Glutamatergic neuron (in vitro differentiated cells): Measurements from ENCODE around the gene WDR49. TPM values are rescaled to one million over a fixed set of nuclear protein-coding genes. Genes with fewer than 3 reads are reported as not detected.

Experiments used
- DNase-seq: peaks from one replicate; pipeline ENCODE4 v3.0.0; 2022
- H3K27ac Mint-ChIP-seq: one replicate; pipeline ENCODE4 v1.8.0; 2020; ENCODE audit warnings: mild to moderate bottlenecking, mixed read lengths, inconsistent platforms; ENCODE audit not compliant: unreplicated experiment
- H3K27me3 Mint-ChIP-seq: one replicate; pipeline ENCODE4 v1.8.0; 2020; ENCODE audit warnings: mild to moderate bottlenecking, moderate library complexity, mixed read lengths, inconsistent platforms; ENCODE audit not compliant: unreplicated experiment
- H3K36me3 Mint-ChIP-seq: one replicate; pipeline ENCODE4 v1.8.0; 2020; ENCODE audit warnings: mild to moderate bottlenecking, mixed read lengths, inconsistent platforms; ENCODE audit not compliant: unreplicated experiment
- H3K4me1 Mint-ChIP-seq: one replicate; pipeline ENCODE4 v1.8.0; 2020; ENCODE audit warnings: mild to moderate bottlenecking, low read depth, mixed read lengths, inconsistent platforms; ENCODE audit not compliant: unreplicated experiment
- H3K4me3 Mint-ChIP-seq: one replicate; pipeline ENCODE4 v1.8.0; 2020; ENCODE audit warnings: mild to moderate bottlenecking, mixed read lengths, inconsistent platforms; ENCODE audit not compliant: unreplicated experiment
- H3K9me3 Mint-ChIP-seq: one replicate; pipeline ENCODE4 v1.8.0; 2020; ENCODE audit warnings: mild to moderate bottlenecking, moderate library complexity, mixed read lengths, inconsistent platforms; ENCODE audit not compliant: unreplicated experiment
- CTCF ChIP-seq: fragments of 200-600 bp; sonication (generic); IDR thresholded peaks from one replicate; pipeline ENCODE4 v1.5.0; 2021; ENCODE audit not compliant: partially characterized antibody, unreplicated experiment
- total RNA-seq: library from RNA; stranded (reverse); fragmentation: NEBNext Ultra II Directional; extraction: Animal tissue kit (Norgen Biotek cat#: 25700); gene quantifications from one replicate; pipeline ENCODE4 v1.2.1, GENCODE V29; 2021; ENCODE audit not compliant: unreplicated experiment

WDR49 gene
- total RNA-seq, 1 donor from 2014 or later, result 0.76 TPM

GRCh38 chr3:167481164-167481563 is 172.6 kb downstream of the WDR49 start:
- no peak for DNase-seq
- no peaks in the 10 kb centered on the region for H3K27me3 Mint-ChIP-seq

DNA sequence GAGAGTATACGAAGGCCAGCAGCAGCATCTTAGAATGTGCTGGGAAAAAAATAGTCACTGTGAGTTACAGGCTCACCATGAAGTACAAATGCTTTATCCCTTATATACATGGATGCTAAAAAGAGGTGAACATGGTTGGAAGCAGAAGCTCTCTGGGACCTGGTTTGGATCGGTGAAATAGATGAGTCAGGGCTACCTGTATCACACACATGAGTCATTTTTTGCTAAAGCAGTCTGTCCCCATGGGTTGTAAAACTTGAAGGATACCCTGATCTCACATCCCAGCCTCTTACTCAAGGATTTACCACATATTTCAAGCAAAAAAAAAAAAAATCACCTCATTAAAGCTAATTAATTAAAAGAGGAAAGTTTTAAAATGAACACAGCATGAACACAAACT is 173.0 kb downstream of the WDR49 start:
- Mint-ChIP-seq H3K27ac (no peak overlapping the region), H3K36me3 (no peaks in the 10 kb centered on the region), H3K9me3 (no peaks in the 10 kb centered on the region), H3K4me3 (no peak overlapping the region), H3K4me1 (no peaks in the 10 kb centered on the region), H3K27me3 (no peaks in the 10 kb centered on the region)
- no peak for TF ChIP-seq CTCF
- no peak for DNase-seq

More at GRCh38 chr3:167481164-167481563, 172.6 kb downstream of the WDR49 start:
- Mint-ChIP-seq H3K4me1 (no peaks in the 10 kb centered on the region), H3K27ac (no peak overlapping the region), H3K36me3 (no peaks in the 10 kb centered on the region), H3K4me3 (no peak overlapping the region), H3K9me3 (no peaks in the 10 kb centered on the region)
- TF ChIP-seq CTCF, result no peak

- no peak for TF ChIP-seq CTCF
- no peaks in the 10 kb centered on the region for H3K9me3 Mint-ChIP-seq
- no peaks in the 10 kb centered on the region for H3K4me1 Mint-ChIP-seq
- H3K27me3 Mint-ChIP-seq, result no peaks in the 10 kb centered on the region
- H3K4me3 Mint-ChIP-seq, result no peak within 1 kb of the TSS
- no peak for DNase-seq
- H3K36me3 Mint-ChIP-seq, result no peaks in the 10 kb centered on the region
- no peak within 1 kb of the TSS for H3K27ac Mint-ChIP-seq
These were observed 179.9 kb downstream of the WDR49 start, which contains the start of gene SERPINI2 for GRCh38 chr3:167473863-167474262. Gene SERPINI2, minus strand, starts transcription at chr3:167474042. Its CDS starts 2,208 bp downstream, at chr3:167471834.

GRCh38 chr3:167469381-167469780 is 184.4 kb downstream of the WDR49 start:
- no peaks in the 10 kb centered on the region for H3K36me3 Mint-ChIP-seq
- no peak for TF ChIP-seq CTCF
- H3K27me3 Mint-ChIP-seq, result no peaks in the 10 kb centered on the region
- no peaks in the 10 kb centered on the region for H3K9me3 Mint-ChIP-seq
- H3K4me1 Mint-ChIP-seq, result no peaks in the 10 kb centered on the region
- DNase-seq, result no peak
- no peak overlapping the region for H3K4me3 Mint-ChIP-seq
- no peak overlapping the region for H3K27ac Mint-ChIP-seq

GRCh38 chr3:167467848-167468611 is 185.7 kb downstream of the WDR49 start:
- Mint-ChIP-seq H3K4me1 (no peaks in the 10 kb centered on the region), H3K4me3 (no peak overlapping the region), H3K27ac (no peak overlapping the region), H3K9me3 (no peaks in the 10 kb centered on the region), H3K36me3 (no peaks in the 10 kb centered on the region), H3K27me3 (no peaks in the 10 kb centered on the region)
- TF ChIP-seq CTCF, result no peak
- DNase-seq, result no peak
